Nephron (organoid): ENCODE results near the gene PPID.

Experiments used
- H3K27ac Mint-ChIP-seq, 3 experiments: 2 replicates each; pipeline ENCODE4 v1.8.0; 2020; ENCODE audit warnings: mixed read lengths in 3 of 3, mild to moderate bottlenecking in 2 of 3, moderate library complexity in 1 of 3
- H3K27me3 Mint-ChIP-seq: 2 replicates; pipeline ENCODE4 v1.8.0; 2021; ENCODE audit warnings: low read depth, mild to moderate bottlenecking, moderate library complexity, mixed read lengths
- H3K36me3 Mint-ChIP-seq: 2 replicates; pipeline ENCODE4 v1.8.0; 2020; ENCODE audit warnings: low read depth, mixed read lengths
- H3K4me1 Mint-ChIP-seq: 2 replicates; pipeline ENCODE4 v1.8.0; 2020; ENCODE audit warnings: mixed read lengths
- H3K4me3 Mint-ChIP-seq, 3 experiments: 2 replicates each; pipeline ENCODE4 v1.8.0; 2020; ENCODE audit warnings: mild to moderate bottlenecking in 3 of 3, mixed read lengths in 3 of 3, moderate library complexity in 2 of 3
- H3K9me3 Mint-ChIP-seq: 2 replicates; pipeline ENCODE4 v1.8.0; 2020; ENCODE audit warnings: mixed read lengths
- CTCF ChIP-seq, 3 experiments: fragments of 200-600 bp; sonication (generic); IDR thresholded peaks; one replicate each; pipeline ENCODE4 v1.5.0; 2021; ENCODE audit warnings: antibody characterized with exemption in 3 of 3; ENCODE audit not compliant: unreplicated experiment in 3 of 3

The PPID gene

GRCh38 chr4:158676076-158676475 lies 47.1 kb downstream of the PPID start:
- Mint-ChIP-seq H3K27ac (no peak overlapping the region), H3K27me3 (no peaks in the 10 kb centered on the region), H3K4me3 (no peak overlapping the region), H3K9me3 (no peaks in the 10 kb centered on the region), H3K36me3 (peaks cover 9% of the 10 kb centered on the region), H3K4me1 (peaks cover 5% of the 10 kb centered on the region)
- TF ChIP-seq CTCF (IDR thresholded peaks at IDR 0.05; ENCODE audit: unreplicated experiment in 3 of 3): no peak

DNA sequence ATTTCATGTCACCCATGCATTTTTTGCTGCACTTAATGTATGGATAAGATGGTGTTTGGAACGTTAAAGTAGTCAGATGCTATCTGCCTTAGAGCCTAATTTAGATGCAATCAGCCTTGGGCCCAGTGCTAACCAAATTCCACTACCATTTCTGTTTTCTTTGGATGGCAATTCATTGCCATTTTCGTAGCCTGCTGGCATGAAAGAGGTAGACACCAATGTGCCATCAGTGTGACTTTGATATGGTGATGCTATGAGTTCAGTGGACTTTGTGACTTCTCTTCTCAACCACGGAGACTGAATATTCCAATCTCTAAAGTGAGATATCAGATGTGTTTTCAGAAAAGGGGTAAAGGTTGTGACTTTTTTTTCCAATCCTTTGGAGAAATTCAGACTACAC lies 49.6 kb downstream of the PPID start:
- Mint-ChIP-seq H3K9me3 (no peaks in the 10 kb centered on the region), H3K4me1 (peaks cover 16% of the 10 kb centered on the region), H3K4me3 (peak overlapping the region; percentile 10 to 70 (median 56)), H3K36me3 (peaks cover 3% of the 10 kb centered on the region), H3K27ac (no peak overlapping the region), H3K27me3 (no peaks in the 10 kb centered on the region)
- TF ChIP-seq CTCF (IDR thresholded peaks at IDR 0.05; ENCODE audit: unreplicated experiment in 3 of 3): no peak

DNA sequence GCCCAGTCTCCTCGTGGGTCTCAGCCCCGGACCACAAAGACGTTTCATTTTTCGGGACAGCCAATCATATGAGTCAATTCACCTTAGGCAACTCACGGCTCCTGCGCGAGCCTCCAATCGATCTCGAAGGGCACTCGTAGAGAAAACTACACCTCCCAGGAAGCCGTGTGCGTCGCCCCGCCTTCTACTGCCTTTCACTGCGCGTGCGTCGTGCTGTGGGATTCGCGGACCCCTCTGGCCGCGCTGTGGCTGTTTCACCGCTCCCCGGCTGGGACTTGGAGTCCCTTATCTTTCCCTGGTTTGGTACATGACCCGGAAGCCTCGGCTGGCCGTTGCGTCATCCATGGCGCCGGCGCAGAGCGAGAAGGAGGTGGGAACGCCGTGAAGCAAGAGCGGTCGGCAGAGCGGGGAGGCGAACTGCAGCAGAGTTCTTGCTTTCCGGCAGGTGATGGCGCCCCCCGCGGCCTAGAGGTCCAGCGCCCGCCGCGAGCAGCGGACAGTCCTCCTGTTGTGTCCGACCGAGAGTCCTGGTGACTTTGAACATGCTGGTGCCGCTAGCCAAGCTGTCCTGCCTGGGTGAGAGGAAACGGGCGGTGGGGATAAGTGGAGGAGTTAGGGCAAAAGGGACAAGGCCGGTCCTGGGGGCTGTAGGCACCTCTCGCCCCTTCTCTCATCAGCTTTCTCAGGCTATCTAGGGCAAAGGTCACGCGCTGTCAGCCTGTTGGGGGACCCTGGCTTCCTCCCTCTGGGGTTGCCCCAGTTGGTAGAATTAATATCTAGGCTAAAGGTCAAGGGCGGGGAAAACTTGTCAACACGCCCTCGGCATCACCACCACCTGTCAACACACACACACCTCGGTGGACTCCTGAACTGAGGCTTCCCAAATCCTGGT lies 51.0 kb downstream of the PPID start, which contains the start of gene ETFDH:
ETFDH (plus strand) TSS at position 382 of the 892 bp plus-strand sequence; CDS start at position 543, 161 bp downstream.
- TF ChIP-seq CTCF (IDR thresholded peaks at IDR 0.05; ENCODE audit: unreplicated experiment in 3 of 3): peak; percentile 43 to 57 (median 49)
- Mint-ChIP-seq H3K27ac (peak within 1 kb of the TSS; percentile 93 to 99 (median 98)), H3K36me3 (peaks cover 7% of the 10 kb centered on the region), H3K4me3 (peak within 1 kb of the TSS; percentile 99 to 100 (median 99)), H3K27me3 (no peaks in the 10 kb centered on the region), H3K4me1 (peaks cover 21% of the 10 kb centered on the region), H3K9me3 (no peaks in the 10 kb centered on the region)

GRCh38 chr4:158671665-158671914 lies 51.6 kb downstream of the PPID start, which contains the start of gene C4orf46:
C4orf46 (minus strand) TSS chr4:158671887; CDS start chr4:158671801, 86 bp downstream.
- TF ChIP-seq CTCF (IDR thresholded peaks at IDR 0.05; ENCODE audit: unreplicated experiment in 3 of 3): no peak
- peak within 1 kb of the TSS; percentile 93 to 99 (median 98) for H3K27ac Mint-ChIP-seq
- H3K9me3 Mint-ChIP-seq: no peaks in the 10 kb centered on the region
- H3K4me1 Mint-ChIP-seq: peaks cover 21% of the 10 kb centered on the region
- peaks cover 7% of the 10 kb centered on the region for H3K36me3 Mint-ChIP-seq
- peak within 1 kb of the TSS; percentile 99 to 100 (median 99) for H3K4me3 Mint-ChIP-seq
- H3K27me3 Mint-ChIP-seq: no peaks in the 10 kb centered on the region

GRCh38 chr4:158670975-158671664 lies 52.1 kb downstream of the PPID start:
- peak overlapping the region; percentile 99 to 100 (median 99) for H3K4me3 Mint-ChIP-seq
- H3K4me1 Mint-ChIP-seq: peaks cover 21% of the 10 kb centered on the region
- peak overlapping the region; percentile 93 to 99 (median 98) for H3K27ac Mint-ChIP-seq
- no peaks in the 10 kb centered on the region for H3K27me3 Mint-ChIP-seq
- TF ChIP-seq CTCF (IDR thresholded peaks at IDR 0.05; ENCODE audit: unreplicated experiment in 3 of 3): no peak
- H3K36me3 Mint-ChIP-seq: peaks cover 12% of the 10 kb centered on the region
- no peaks in the 10 kb centered on the region for H3K9me3 Mint-ChIP-seq
